Fibroblast of pulmonary artery (primary cell): ENCODE results near the gene DVL2.

Experiments
- DNase-seq: peaks from one replicate; pipeline ENCODE4 v3.0.0-alpha.2; 2010; ENCODE audit warnings: low read depth
- H3K4me3 ChIP-seq: replicated peaks from 2 replicates; pipeline ENCODE4 v1.5.1; 2011; ENCODE audit warnings: low read depth, mild to moderate bottlenecking, control low read depth, low read length, moderate library complexity
- TF ChIP-seq, protein P1 (sequence below): IDR thresholded peaks from 2 replicates; pipeline ENCODE4 v1.5.1; 2011; ENCODE audit warnings: mild to moderate bottlenecking, control low read depth, low read length, inconsistent platforms; ENCODE audit errors: missing control alignments

DVL2 gene

DNA sequence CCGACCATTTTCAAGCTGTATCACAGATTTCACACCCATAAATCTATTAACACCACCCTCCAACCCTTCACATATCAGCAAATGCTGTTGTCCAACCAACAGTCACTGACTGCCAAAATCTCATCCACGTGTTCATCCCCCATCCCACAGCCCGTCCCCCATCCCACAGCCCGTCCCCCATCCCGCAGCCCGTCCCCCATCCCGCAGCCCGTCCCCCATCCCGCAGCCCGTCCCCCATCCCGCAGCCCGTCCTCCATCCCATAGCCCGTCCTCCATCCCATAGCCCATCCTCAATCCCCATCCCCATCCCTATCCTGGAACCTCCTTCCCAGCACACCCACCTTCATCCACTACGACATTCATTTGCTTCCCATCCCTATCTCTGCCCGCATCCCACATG is 28.8 kb downstream of the DVL2 start:
- peak overlapping the region; percentile 52 for H3K4me3 ChIP-seq
- no peak for DNase-seq
- TF ChIP-seq, protein P1, sequence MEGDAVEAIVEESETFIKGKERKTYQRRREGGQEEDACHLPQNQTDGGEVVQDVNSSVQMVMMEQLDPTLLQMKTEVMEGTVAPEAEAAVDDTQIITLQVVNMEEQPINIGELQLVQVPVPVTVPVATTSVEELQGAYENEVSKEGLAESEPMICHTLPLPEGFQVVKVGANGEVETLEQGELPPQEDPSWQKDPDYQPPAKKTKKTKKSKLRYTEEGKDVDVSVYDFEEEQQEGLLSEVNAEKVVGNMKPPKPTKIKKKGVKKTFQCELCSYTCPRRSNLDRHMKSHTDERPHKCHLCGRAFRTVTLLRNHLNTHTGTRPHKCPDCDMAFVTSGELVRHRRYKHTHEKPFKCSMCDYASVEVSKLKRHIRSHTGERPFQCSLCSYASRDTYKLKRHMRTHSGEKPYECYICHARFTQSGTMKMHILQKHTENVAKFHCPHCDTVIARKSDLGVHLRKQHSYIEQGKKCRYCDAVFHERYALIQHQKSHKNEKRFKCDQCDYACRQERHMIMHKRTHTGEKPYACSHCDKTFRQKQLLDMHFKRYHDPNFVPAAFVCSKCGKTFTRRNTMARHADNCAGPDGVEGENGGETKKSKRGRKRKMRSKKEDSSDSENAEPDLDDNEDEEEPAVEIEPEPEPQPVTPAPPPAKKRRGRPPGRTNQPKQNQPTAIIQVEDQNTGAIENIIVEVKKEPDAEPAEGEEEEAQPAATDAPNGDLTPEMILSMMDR: no peak

DNA sequence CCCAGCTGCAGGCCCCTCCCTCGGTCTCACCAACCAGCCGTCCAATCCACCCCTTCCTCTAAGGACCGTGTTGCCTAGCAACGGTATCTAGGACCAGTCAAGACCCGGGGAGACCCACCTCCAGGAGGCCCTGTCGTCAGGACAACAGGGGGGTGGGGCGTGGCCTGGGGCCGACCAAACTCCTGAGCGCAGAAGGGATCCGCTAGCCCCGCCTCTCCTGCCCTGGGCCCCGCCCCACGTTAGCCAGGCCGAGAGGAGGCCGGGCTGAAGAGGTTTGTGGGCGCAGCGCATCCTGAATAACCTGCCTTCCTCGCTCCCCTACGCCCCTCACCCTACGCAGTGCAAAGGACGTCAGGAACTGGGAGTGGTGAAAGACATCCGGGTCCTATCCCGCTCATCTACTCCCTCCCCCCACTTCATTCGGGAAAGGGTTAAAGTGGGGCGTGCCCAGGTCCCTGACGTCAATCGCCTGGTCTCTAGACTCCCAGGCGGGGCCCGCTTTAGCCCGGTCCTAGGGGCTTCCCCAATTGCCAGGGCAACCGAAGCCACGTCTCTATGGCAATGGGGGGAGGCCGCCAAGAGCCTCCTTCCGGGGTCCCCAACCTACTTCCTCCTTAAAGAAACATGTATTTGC is 29.4 kb downstream of the DVL2 start:
- DNase-seq: peak; percentile 85
- peak overlapping the region; percentile 52 for H3K4me3 ChIP-seq
- TF ChIP-seq, protein P1: no peak

DNA sequence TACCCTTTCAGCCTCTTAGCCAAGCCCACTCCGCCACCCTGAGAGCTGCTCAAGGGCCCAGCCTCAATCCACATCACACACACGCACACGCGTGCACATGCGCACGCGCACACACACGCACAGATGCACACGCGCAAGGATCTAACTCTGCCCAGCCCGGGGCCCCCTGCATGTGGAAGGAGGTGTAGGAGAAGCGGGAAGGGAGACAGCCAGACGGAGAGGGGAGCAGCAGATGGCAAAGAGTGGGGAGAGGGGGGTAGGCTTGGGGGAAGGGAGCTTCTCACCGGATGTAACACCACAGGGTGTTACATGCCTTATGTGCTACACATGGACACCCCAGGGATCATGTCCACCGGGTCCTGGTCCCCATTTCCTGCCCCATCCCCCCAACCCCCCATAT is 30.0 kb downstream of the DVL2 start:
- H3K4me3 ChIP-seq: peak overlapping the region; percentile 52
- TF ChIP-seq, protein P1: no peak
- no peak for DNase-seq

GRCh38 chr17:7203391-7203790 is 30.9 kb downstream of the DVL2 start:
- H3K4me3 ChIP-seq: no peak overlapping the region
- DNase-seq: no peak
- TF ChIP-seq, protein P1: no peak

DNA sequence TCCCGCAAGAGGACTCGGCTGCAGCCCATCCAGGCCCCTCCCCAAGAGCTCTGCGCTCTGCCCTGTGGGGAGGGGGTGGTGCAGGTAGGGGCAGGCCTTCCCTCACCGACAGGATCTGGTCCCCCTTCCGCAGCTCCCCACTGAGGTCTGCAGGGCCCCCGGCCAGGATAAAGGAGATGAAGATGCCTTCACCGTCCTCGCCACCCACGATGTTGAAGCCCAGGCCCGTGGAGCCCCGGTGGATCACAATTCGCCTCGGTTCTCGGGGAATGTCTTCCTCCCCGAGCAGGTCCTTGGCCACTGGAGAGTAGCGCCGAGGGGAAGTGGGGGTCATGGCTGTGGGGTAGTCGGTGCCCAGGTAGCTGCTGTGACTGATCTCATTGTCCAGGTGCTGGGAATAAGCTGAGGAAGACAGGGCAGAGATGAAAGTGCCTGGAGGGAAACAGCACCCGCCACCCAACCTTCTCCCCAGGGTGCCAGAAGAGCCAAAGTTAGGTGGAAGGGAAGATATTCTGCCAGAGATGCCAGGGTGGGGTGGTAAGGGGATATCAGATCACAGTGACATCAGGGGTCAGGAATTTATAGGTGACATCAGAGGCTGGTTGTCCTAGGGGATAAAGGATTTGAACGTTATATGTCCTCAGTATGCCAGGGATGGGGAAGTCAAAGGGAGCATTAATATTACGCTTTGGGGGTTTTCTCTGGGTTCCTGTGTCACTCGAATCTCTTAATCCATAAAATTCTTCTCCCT is 37.5 kb downstream of the DVL2 start:
- H3K4me3 ChIP-seq: no peak overlapping the region
- TF ChIP-seq, protein P1: no peak
- no peak for DNase-seq

GRCh38 chr17:7195971-7196370 is 38.3 kb downstream of the DVL2 start:
- TF ChIP-seq, protein P1: no peak
- no peak for DNase-seq
- no peak overlapping the region for H3K4me3 ChIP-seq
